NT2/D1 (cell line): ENCODE measurements around the gene TCF4.

Source experiments
- SUZ12 ChIP-seq: IDR thresholded peaks from 2 replicates; pipeline ENCODE4 v1.6.1; 2011; ENCODE audit not compliant: insufficient read length, insufficient read depth; ENCODE audit errors: extremely low read depth
- YY1 ChIP-seq: IDR thresholded peaks from 2 replicates; pipeline ENCODE4 v1.6.1; 2011; ENCODE audit not compliant: insufficient read length, insufficient read depth
- ZNF274 ChIP-seq: IDR thresholded peaks from 2 replicates; pipeline ENCODE4 v1.6.1; 2011; ENCODE audit warnings: mild to moderate bottlenecking, low read depth, low read length

DNA sequence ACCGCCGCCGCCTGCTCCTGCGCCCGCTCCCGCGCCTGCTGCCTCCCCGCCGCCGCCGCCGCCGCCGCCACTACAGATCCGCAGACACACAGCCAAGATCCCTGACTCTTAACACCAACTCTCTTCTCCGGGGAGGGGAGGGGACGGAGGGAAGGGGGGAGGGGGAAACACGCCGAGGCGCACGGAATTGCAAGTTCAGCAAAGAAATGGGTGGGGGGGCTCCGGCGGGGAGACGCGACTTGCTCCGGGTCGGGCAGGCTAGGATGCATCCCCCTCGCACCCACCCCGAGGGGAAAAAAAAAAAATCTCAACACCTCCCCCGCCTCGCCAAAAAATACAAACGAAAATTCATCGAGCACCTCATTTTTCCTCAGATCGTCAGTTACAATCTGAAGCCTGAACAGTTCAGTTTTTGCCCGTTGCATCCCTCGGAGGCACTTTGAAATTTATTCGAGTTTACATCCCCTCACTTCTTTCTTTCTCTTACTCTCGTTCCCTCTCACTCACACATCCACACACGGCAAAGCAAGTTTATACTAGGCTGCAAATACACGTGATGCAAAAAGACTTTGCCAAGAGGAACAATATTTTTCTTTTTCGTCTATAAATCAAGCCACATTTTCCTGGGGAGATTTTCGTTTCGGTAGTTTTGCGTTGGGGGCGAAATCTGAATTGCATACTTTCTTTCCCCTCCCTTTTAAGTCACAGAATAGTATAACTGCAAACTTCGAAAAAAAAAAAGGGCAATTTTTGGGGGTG lies at the start of gene TCF4:
- TF ChIP-seq SUZ12 (no peak), YY1 (no peak), ZNF274 (no peak)
